Measurements from ENCODE around the gene SRSF3.
"Not testable (repeated sequence)": the region's sequence is repeated elsewhere in the genome, so short reads cannot be mapped to it uniquely, and the experiment has no call there.

The SRSF3 gene

DNA sequence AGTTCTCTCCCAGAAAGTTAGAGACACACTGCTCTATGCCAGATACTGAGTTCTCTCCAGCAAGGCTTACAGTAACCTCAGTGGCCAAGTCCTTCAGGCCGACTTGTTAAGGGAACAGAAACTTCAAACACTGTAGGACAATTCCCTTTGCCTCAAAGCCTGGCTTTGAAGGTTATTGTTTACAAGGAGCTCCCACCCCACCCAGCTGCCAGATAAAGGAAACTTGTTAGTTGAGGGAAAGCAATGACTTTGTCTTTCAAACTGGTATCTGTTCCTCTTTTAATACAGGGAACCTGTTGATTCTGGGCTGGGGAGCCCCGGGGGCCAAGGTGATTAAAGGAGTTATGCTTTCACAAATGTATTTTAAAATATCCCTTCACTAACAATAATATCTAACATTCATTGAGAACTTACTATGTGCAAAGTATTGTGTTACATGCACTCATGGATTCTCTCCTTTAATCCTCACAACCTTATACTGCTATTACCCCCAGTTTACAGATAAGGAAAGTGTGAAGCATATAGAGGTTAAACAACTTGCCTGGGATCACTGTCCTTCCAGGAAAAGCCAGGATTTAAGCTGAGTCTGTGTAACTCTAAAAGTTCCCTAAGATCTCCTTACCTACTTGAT is 56.8 kb downstream of the SRSF3 start:
- no peak for DNase-seq

DNA sequence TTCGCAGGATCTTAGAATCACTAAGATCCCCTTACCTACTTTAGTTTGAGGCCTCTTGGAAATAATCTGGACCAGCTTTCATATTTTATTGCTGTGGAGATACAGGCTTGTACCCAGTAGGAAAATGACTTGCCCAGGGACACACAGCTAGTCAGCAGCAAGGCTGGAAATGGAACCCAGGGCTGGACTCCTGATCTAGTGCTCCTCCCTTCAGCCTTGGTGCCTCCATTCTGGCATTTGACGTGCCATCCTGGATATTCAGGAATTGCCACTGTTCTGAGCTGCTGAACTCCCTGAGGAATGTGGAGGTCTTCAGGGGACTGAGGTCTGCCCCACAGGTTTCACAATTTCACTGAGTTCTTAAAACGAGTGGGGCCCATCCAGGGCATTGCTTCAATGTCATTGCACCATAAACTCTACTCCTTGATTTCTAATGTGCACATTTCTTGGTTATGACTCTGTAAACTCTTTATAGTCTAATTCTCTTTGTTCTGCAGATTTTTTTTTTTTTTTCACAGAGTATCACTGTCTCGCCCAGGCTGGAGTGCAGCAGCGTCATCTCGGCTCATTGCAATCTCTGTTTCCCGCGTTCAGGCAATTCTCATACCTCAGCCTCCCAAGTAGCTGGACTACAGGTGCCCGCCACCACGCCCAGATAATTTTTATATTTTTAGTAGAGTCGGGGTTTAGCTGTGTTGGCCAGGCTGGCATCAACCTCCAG is 57.7 kb downstream of the SRSF3 start:
- DNase-seq, result no peak

DNA sequence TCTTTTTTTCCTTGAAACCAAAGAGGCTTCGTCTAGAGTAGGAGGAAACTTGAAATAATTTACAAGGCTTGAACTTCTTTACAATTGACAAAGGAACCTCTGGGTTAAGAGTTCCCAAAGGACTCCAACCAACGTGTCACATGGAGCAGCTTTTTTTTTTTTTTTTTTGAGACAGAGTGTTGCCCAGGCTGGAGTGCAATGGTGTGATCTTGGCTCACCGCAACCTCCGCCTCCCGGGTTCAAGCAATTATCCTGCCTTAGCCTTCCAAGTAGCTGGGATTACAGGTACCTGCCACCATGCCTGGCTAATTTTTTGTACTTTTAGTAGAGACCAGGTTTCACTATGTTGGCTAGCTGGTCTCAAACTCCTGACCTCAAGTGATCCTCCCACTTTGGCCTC is 60.3 kb downstream of the SRSF3 start:
- not testable (repeated sequence) for DNase-seq
